Sigmoid colon (tissue), 4 donors: Measurements from ENCODE around the gene PRSS8.

Experiments used
- CTCF ChIP-seq, 4 experiments: fragments of 450-650 bp in 3 of 4; fragments of 200-600 bp in 1 of 4; IDR thresholded peaks; one replicate each; pipeline ENCODE4 v1.5.1; 2016 to 2019; ENCODE audit warnings: antibody characterized with exemption in 4 of 4, mild to moderate bottlenecking in 3 of 4, moderate library complexity in 2 of 4
- EP300 ChIP-seq, 4 donors: sonication (generic); formaldehyde crosslinking; IDR thresholded peaks; one replicate each; pipeline ENCODE4 v1.6.1; 2017; ENCODE audit warnings: antibody characterized with exemption in 4 of 4
- POLR2A ChIP-seq, 2 donors: fragments of 450-650 bp; IDR thresholded peaks; one replicate each; pipeline ENCODE4 v1.6.1; 2016; ENCODE audit warnings: antibody characterized with exemption in 2 of 2, mild to moderate bottlenecking in 2 of 2, moderate library complexity in 2 of 2
- POLR2AphosphoS5 ChIP-seq, 4 donors: sonication (generic); formaldehyde crosslinking; IDR thresholded peaks; one replicate each; pipeline ENCODE4 v1.6.1; 2017; ENCODE audit warnings: antibody characterized with exemption in 4 of 4

- TF ChIP-seq CTCF (IDR thresholded peaks at IDR 0.05) (no peak), POLR2A (IDR thresholded peaks at IDR 0.05) (no peak), EP300 (IDR thresholded peaks at IDR 0.05) (no peak), POLR2AphosphoS5 (IDR thresholded peaks at IDR 0.05) (no peak)
Observed at GRCh38 chr16:31086629-31086906, 49.0 kb downstream of the PRSS8 start.
